H1 (cell line): ENCODE measurements around the gene CPXM2. TPM values are rescaled to one million over a fixed set of nuclear protein-coding genes. Genes with fewer than 3 reads are reported as not detected.

Experiments used
- CTCF ChIA-PET: fragments of 300-600 bp; sonication (Branson Sonifier 250); formaldehyde crosslinking; loops from one replicate; lab custom pipeline; 2021; ENCODE audit not compliant: partially characterized antibody; lab: Charles Lee
- POLR2A ChIA-PET: fragments of 300-600 bp; sonication (Branson Sonifier 250); formaldehyde crosslinking; loops from one replicate; lab custom pipeline; 2021; ENCODE audit warnings: inconsistent platforms; ENCODE audit not compliant: partially characterized antibody; lab: Charles Lee
- DNase-seq, 2 experiments: peaks; one replicate each; pipeline versions ENCODE4 v3.0.0 to v3.0.0-alpha.2; 2010 to 2022; ENCODE audit warnings: low spot score in 2 of 2, low read depth in 1 of 2, mixed read lengths in 1 of 2
- FAIRE-seq: peaks from 2 replicates; lab custom pipeline; 2011; peaks lifted over from hg19 to GRCh38; lab: Jason Lieb, UNC
- H2AFZ ChIP-seq: 2 replicates; pipeline ENCODE4 v1.8.1; 2012; ENCODE audit warnings: low read length, inconsistent platforms
- H2AK5ac ChIP-seq: 2 replicates; pipeline ENCODE4 v1.6.1; 2013; ENCODE audit warnings: low read depth, low read length
- H2BK120ac ChIP-seq: replicated peaks from 2 replicates; pipeline ENCODE3; 2013; ENCODE audit warnings: low read depth, low read length, inconsistent platforms
- H2BK12ac ChIP-seq: 2 replicates; pipeline ENCODE4 v1.6.1; 2013; ENCODE audit warnings: low read depth, low read length
- H2BK15ac ChIP-seq: 2 replicates; pipeline ENCODE4 v1.6.1; 2013; ENCODE audit warnings: low read length
- H2BK20ac ChIP-seq: 2 replicates; pipeline ENCODE4 v1.6.1; 2013; ENCODE audit warnings: low read length
- H2BK5ac ChIP-seq: 2 replicates; pipeline ENCODE4 v1.6.1; 2013; ENCODE audit warnings: low read depth, low read length
- H3K14ac ChIP-seq: 2 replicates; pipeline ENCODE4 v1.6.1; 2013; ENCODE audit warnings: inconsistent platforms; ENCODE audit not compliant: insufficient read length
- H3K18ac ChIP-seq: 2 replicates; pipeline ENCODE4 v1.6.1; 2013; ENCODE audit warnings: low read length; ENCODE audit errors: extremely low read depth
- H3K23ac ChIP-seq: 2 replicates; pipeline ENCODE4 v1.6.1; 2013; ENCODE audit warnings: inconsistent platforms; ENCODE audit not compliant: insufficient read length
- H3K23me2 ChIP-seq: 2 replicates; pipeline ENCODE4 v1.6.1; 2013; ENCODE audit warnings: low read depth, low read length
- H3K27ac ChIP-seq: 2 replicates; pipeline ENCODE4 v1.6.1; 2011; ENCODE audit warnings: low read depth, low read length, inconsistent platforms
- H3K27me3 ChIP-seq, 4 experiments: replicated peaks in 1 of 4; 1 replicate in 1 of 4; 2 replicates in 3 of 4; pipeline versions ENCODE4 v1.6.1 to v1.8.1; 2011 to 2013; ENCODE audit warnings: low read length in 3 of 4, mild to moderate bottlenecking in 3 of 4, inconsistent platforms in 2 of 4, mixed read lengths in 2 of 4, moderate library complexity in 1 of 4; ENCODE audit not compliant: control insufficient read depth in 3 of 4, insufficient read depth in 3 of 4; ENCODE audit errors: extremely low read depth in 1 of 4
- H3K36me3 ChIP-seq, 4 experiments: 2 replicates each; pipeline versions ENCODE4 v1.6.1 to v1.8.1; 2011 to 2013; ENCODE audit warnings: mild to moderate bottlenecking in 4 of 4, low read length in 3 of 4, moderate library complexity in 2 of 4, control low read depth in 1 of 4, inconsistent platforms in 1 of 4; ENCODE audit not compliant: insufficient read depth in 4 of 4, control insufficient read depth in 2 of 4
- H3K4ac ChIP-seq: replicated peaks from 2 replicates; pipeline ENCODE3; 2013; ENCODE audit warnings: low read length, low read depth, mixed read lengths, inconsistent platforms; ENCODE audit not compliant: insufficient read length
- H3K4me1 ChIP-seq, 4 experiments: replicated peaks in 1 of 4; 1 replicate in 1 of 4; 2 replicates in 3 of 4; pipeline versions ENCODE4 v1.6.1 to v1.8.1; 2011 to 2013; ENCODE audit warnings: low read length in 3 of 4, inconsistent platforms in 2 of 4, mixed read lengths in 1 of 4; ENCODE audit not compliant: insufficient read depth in 4 of 4, control insufficient read depth in 3 of 4
- H3K4me2 ChIP-seq, 2 experiments: 2 replicates each; pipeline versions ENCODE4 v1.6.1 to v1.8.1; 2011 to 2013; ENCODE audit warnings: low read depth in 2 of 2, low read length in 2 of 2, control low read depth in 1 of 2, inconsistent platforms in 1 of 2, mild to moderate bottlenecking in 1 of 2; ENCODE audit not compliant: insufficient read depth in 1 of 2
- H3K4me3 ChIP-seq, 4 experiments: fragments of 200-600, 300-600 bp in 1 of 4; sonication (generic), shearing (Covaris generic), sonication (Bioruptor Twin) in 1 of 4; 2 replicates each; pipeline versions ENCODE4 v1.5.1 to v1.8.1; 2011 to 2016; ENCODE audit warnings: low read length in 4 of 4, low read depth in 3 of 4, control low read depth in 2 of 4, inconsistent platforms in 2 of 4, mild to moderate bottlenecking in 2 of 4, mixed read lengths in 1 of 4, moderate library complexity in 1 of 4; ENCODE audit not compliant: insufficient read depth in 2 of 4; ENCODE audit errors: extremely low read depth in 1 of 4
- H3K56ac ChIP-seq: replicated peaks from 2 replicates; pipeline ENCODE3; 2013; ENCODE audit warnings: low read depth, mild to moderate bottlenecking, mixed read lengths, low read length, inconsistent platforms; ENCODE audit not compliant: insufficient read length
- H3K79me1 ChIP-seq: 2 replicates; pipeline ENCODE4 v1.6.1; 2013; ENCODE audit warnings: low read depth, low read length, control low read depth
- H3K79me2 ChIP-seq, 2 experiments: 2 replicates each; pipeline versions ENCODE4 v1.6.1 to v1.8.1; 2012 to 2013; ENCODE audit warnings: low read length in 2 of 2, mild to moderate bottlenecking in 2 of 2, inconsistent platforms in 1 of 2; ENCODE audit not compliant: insufficient read depth in 2 of 2, control insufficient read depth in 1 of 2
- H3K9ac ChIP-seq, 4 experiments: replicated peaks in 1 of 4; 1 replicate in 1 of 4; 2 replicates in 3 of 4; pipeline versions ENCODE4 v1.6.1 to v1.8.1; 2011 to 2013; ENCODE audit warnings: low read depth in 3 of 4, low read length in 3 of 4, control low read depth in 2 of 4, mild to moderate bottlenecking in 2 of 4, moderate library complexity in 2 of 4, inconsistent platforms in 1 of 4; ENCODE audit errors: extremely low read depth in 1 of 4
- H3K9me3 ChIP-seq, 2 experiments: 2 replicates each; pipeline versions ENCODE4 v1.6.1 to v1.8.1; 2012 to 2013; ENCODE audit warnings: mild to moderate bottlenecking in 2 of 2, moderate library complexity in 2 of 2, control low read depth in 1 of 2, inconsistent platforms in 1 of 2, low read depth in 1 of 2, low read length in 1 of 2, mixed read lengths in 1 of 2; ENCODE audit not compliant: insufficient read depth in 2 of 2
- H4K20me1 ChIP-seq, 2 experiments: replicated peaks in 1 of 2; 2 replicates each; pipeline versions ENCODE3 to v1.8.1; 2011 to 2013; ENCODE audit warnings: inconsistent platforms in 2 of 2, low read length in 2 of 2, mild to moderate bottlenecking in 1 of 2; ENCODE audit not compliant: insufficient read depth in 2 of 2, control insufficient read depth in 1 of 2
- H4K5ac ChIP-seq: 2 replicates; pipeline ENCODE4 v1.6.1; 2013; ENCODE audit warnings: low read length, low read depth, mixed read lengths, inconsistent platforms; ENCODE audit not compliant: insufficient read length
- H4K8ac ChIP-seq: 2 replicates; pipeline ENCODE4 v1.8.0; 2013; ENCODE audit warnings: mild to moderate bottlenecking, moderate library complexity, low read length, inconsistent platforms; ENCODE audit not compliant: insufficient read depth; ENCODE audit errors: extremely low read depth
- H4K91ac ChIP-seq: replicated peaks from 2 replicates; pipeline ENCODE3; 2013; ENCODE audit warnings: low read length, mixed read lengths, inconsistent platforms; ENCODE audit not compliant: insufficient read length
- BRCA1 ChIP-seq: IDR thresholded peaks from 2 replicates; pipeline ENCODE4 v1.6.1; 2012; ENCODE audit warnings: low read depth, low read length, improper control_type of control experiment
- CBX5 ChIP-seq: fragments of 300-800, 300-1000 bp; sonication (generic); IDR thresholded peaks from 2 replicates; pipeline ENCODE4 v1.7.1; 2016; ENCODE audit warnings: antibody characterized with exemption, low read length, low read depth
- CHD1 ChIP-seq: IDR thresholded peaks from 2 replicates; pipeline ENCODE4 v1.6.1; 2012; ENCODE audit warnings: low read depth, low read length, improper control_type of control experiment
- CREB1 ChIP-seq: IDR thresholded peaks from 2 replicates; pipeline ENCODE4 v1.6.1; 2012; ENCODE audit warnings: inconsistent platforms
- CTBP2 ChIP-seq: IDR thresholded peaks from 2 replicates; pipeline ENCODE4 v1.7.0; 2011; ENCODE audit warnings: borderline replicate concordance, mild to moderate bottlenecking, moderate library complexity, mixed read lengths, low read length; ENCODE audit not compliant: insufficient read depth, insufficient read length
- EGR1 ChIP-seq: IDR thresholded peaks from 2 replicates; pipeline ENCODE4 v1.6.1; 2011; ENCODE audit warnings: low read depth, low read length, borderline replicate concordance
- HDAC2 ChIP-seq, 2 experiments: fragments of 300-600 bp in 1 of 2; sonication (generic) in 1 of 2; IDR thresholded peaks; 2 replicates each; pipeline ENCODE4 v1.6.1; 2011 to 2012; ENCODE audit warnings: low read depth in 2 of 2, low read length in 2 of 2, mild to moderate bottlenecking in 2 of 2, moderate library complexity in 2 of 2, borderline replicate concordance in 1 of 2, inconsistent platforms in 1 of 2
- NRF1 ChIP-seq: IDR thresholded peaks from 2 replicates; pipeline ENCODE4 v1.6.1; 2011; ENCODE audit warnings: mild to moderate bottlenecking, low read depth, low read length, improper control_type of control experiment
- POLR2A ChIP-seq, 2 experiments: IDR thresholded peaks; 1 replicate in 1 of 2; 2 replicates in 1 of 2; pipeline ENCODE4 v1.6.1; 2011; ENCODE audit warnings: low read depth in 2 of 2, low read length in 2 of 2, mild to moderate bottlenecking in 2 of 2; ENCODE audit errors: control extremely low read depth in 1 of 2
- RFX5 ChIP-seq: IDR thresholded peaks from 2 replicates; pipeline ENCODE4 v1.6.1; 2011; ENCODE audit warnings: low read depth, low read length, improper control_type of control experiment, borderline replicate concordance
- SIX5 ChIP-seq: IDR thresholded peaks from 2 replicates; pipeline ENCODE4 v1.6.1; 2011; ENCODE audit warnings: mild to moderate bottlenecking, low read depth, low read length
- SP2 ChIP-seq: IDR thresholded peaks from 2 replicates; pipeline ENCODE4 v1.6.1; 2012; ENCODE audit warnings: mild to moderate bottlenecking, low read length, inconsistent platforms
- SP4 ChIP-seq: IDR thresholded peaks from 2 replicates; pipeline ENCODE4 v1.6.1; 2012; ENCODE audit warnings: low read length, inconsistent platforms
- TAF1 ChIP-seq: IDR thresholded peaks from 2 replicates; pipeline ENCODE4 v1.6.1; 2011; ENCODE audit warnings: mild to moderate bottlenecking, low read depth, low read length
- WGBS, 2 experiments: shearing (Covaris generic) in 1 of 2; methylation state at CpG; one replicate each; pipeline versions ENCODE4 v1.1.6 to v1.1.7; 2013 to 2015; ENCODE audit warnings: low lambda C conversion rate in 2 of 2, mixed read lengths in 2 of 2, inconsistent platforms in 1 of 2, low coverage in 1 of 2, missing lambda C conversion rate in 1 of 2; ENCODE audit not compliant: insufficient replicate concordance in 2 of 2, insufficient coverage in 1 of 2, insufficient read length in 1 of 2; ENCODE audit errors: extremely low coverage in 1 of 2, missing lambda C conversion rate in 1 of 2; 5-methylcytosine and 5-hydroxymethylcytosine counted together
- polyA plus RNA-seq, 7 experiments: library from polyadenylated mRNA; depleted of rRNA in 3 of 7; stranded (reverse) in 5 of 7; unstranded in 2 of 7; fragments of >200 nt in 5 of 7; fragments of 200-250 nt in 2 of 7; gene quantifications; 1 replicate in 5 of 7; 2 replicates in 1 of 7; 4 replicates in 1 of 7; pipeline versions ENCODE4 v1.2.1 to v1.2.3, GENCODE V29; 2011 to 2013; ENCODE audit warnings: missing spikeins in 2 of 7, mixed read lengths in 2 of 7
- total RNA-seq: library from RNA; stranded (reverse); fragmentation: NEBNext Ultra II Directional; extraction: Animal tissue kit (Norgen Biotek cat#: 25700); gene quantifications from 2 replicates; pipeline ENCODE4 v1.2.1, GENCODE V29; 2021
- TF ChIP-seq, protein P1 (sequence below): IDR thresholded peaks from 2 replicates; pipeline ENCODE4 v1.6.1; 2011; ENCODE audit warnings: low read depth, mild to moderate bottlenecking, low read length; ENCODE audit not compliant: insufficient read depth

Gene CPXM2
- total and polyA plus RNA-seq, 2 of the 8 experiments (the other 6 are each of a cell fraction or from before 2014, with no cell fraction given), result 2.4 to 2.9 TPM

DNA sequence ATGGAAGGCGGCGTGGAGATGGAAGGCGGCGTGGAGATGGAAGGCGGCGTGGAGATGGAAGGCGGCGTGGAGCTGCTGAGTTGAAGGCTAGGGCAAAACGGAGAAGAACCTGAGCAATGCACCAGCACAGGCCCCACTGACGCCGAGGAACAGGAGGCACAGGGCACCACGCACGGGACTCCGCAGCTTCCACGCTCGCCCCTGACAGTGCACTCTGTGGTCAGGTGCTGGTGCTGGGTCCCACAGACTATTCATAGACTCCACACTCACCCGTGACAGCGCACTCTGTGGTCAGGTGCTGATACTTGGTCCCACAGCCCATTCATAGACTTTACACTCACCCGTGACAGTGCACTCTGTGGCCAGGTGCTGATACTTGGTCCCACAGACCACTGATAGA lies 34.0 kb downstream of the CPXM2 start:
- H3K9ac ChIP-seq, result no peak overlapping the region
- H3K79me1 ChIP-seq, result no peaks in the 10 kb centered on the region
- H3K4ac ChIP-seq, result no peak overlapping the region
- DNase-seq (peak in 1 of 2 experiments; percentile 22), FAIRE-seq (no peak)
- no peaks in the 10 kb centered on the region for H4K20me1 ChIP-seq
- no peak overlapping the region for H3K18ac ChIP-seq
- H3K23me2 ChIP-seq, result no peaks in the 10 kb centered on the region
- no peak overlapping the region for H4K91ac ChIP-seq
- no peak overlapping the region for H3K4me2 ChIP-seq
- WGBS, 2 experiments, result 95% methylated on average over 15 of the region's 19 CpGs; no CpG with 5 or more reads in 1 of the 2 experiments
- H3K23ac ChIP-seq, result no peak overlapping the region
- H3K36me3 ChIP-seq, result no peaks in the 10 kb centered on the region
- H2AFZ ChIP-seq, result no peak overlapping the region
- no peak overlapping the region for H3K4me3 ChIP-seq
- no peak overlapping the region for H3K56ac ChIP-seq
- no peak overlapping the region for H2BK15ac ChIP-seq
- H3K79me2 ChIP-seq, result no peaks in the 10 kb centered on the region
- H4K8ac ChIP-seq, result no peak overlapping the region
- ChIA-PET POLR2A (no interaction called here), CTCF (no interaction called here)
- no peak overlapping the region for H4K5ac ChIP-seq
- H2BK120ac ChIP-seq, result no peak overlapping the region
- H2AK5ac ChIP-seq, result no peak overlapping the region
- peaks cover 0 to 3% (median 0%) of the 10 kb centered on the region in 4 experiments; a peak in 1 of 7 replicates for H3K4me1 ChIP-seq
- H3K14ac ChIP-seq, result no peak overlapping the region
- H3K27ac ChIP-seq, result no peak overlapping the region
- no peak overlapping the region for H2BK5ac ChIP-seq
- H2BK20ac ChIP-seq, result no peak overlapping the region
- no peaks in the 10 kb centered on the region for H3K9me3 ChIP-seq
- no peaks in the 10 kb centered on the region for H3K27me3 ChIP-seq
- no peak overlapping the region for H2BK12ac ChIP-seq
- TF ChIP-seq BRCA1 (no peak), RFX5 (no peak), NRF1 (no peak), CBX5 (no peak), POLR2A (IDR thresholded peaks at IDR 0.05; ENCODE audit: control extremely low read depth in 1 of 2, low read depth in 2 of 2, low read length in 2 of 2) (no peak), EGR1 (no peak), CREB1 (no peak), CHD1 (no peak), TAF1 (no peak), CTBP2 (no peak), SP2 (no peak), SP4 (no peak), SIX5 (no peak), HDAC2 (IDR thresholded peaks at IDR 0.05; ENCODE audit: borderline replicate concordance in 1 of 2, low read depth in 2 of 2, low read length in 2 of 2) (no peak)
- TF ChIP-seq, protein P1, sequence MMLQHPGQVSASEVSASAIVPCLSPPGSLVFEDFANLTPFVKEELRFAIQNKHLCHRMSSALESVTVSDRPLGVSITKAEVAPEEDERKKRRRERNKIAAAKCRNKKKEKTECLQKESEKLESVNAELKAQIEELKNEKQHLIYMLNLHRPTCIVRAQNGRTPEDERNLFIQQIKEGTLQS, result no peak
